GM19438 (cell line): ENCODE measurements around the gene TBCB.
"Not testable (repeated sequence)": the region's sequence is repeated elsewhere in the genome, so short reads cannot be mapped to it uniquely, and the experiment has no call there.

Source experiments
- ATAC-seq: cut with Tn5 transposase; IDR thresholded peaks from one replicate; pipeline ENCODE4 v1.9.1; 2021; ENCODE audit warnings: low read depth; ENCODE audit not compliant: unreplicated experiment

TBCB gene, protein sequence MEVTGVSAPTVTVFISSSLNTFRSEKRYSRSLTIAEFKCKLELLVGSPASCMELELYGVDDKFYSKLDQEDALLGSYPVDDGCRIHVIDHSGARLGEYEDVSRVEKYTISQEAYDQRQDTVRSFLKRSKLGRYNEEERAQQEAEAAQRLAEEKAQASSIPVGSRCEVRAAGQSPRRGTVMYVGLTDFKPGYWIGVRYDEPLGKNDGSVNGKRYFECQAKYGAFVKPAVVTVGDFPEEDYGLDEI

DNA sequence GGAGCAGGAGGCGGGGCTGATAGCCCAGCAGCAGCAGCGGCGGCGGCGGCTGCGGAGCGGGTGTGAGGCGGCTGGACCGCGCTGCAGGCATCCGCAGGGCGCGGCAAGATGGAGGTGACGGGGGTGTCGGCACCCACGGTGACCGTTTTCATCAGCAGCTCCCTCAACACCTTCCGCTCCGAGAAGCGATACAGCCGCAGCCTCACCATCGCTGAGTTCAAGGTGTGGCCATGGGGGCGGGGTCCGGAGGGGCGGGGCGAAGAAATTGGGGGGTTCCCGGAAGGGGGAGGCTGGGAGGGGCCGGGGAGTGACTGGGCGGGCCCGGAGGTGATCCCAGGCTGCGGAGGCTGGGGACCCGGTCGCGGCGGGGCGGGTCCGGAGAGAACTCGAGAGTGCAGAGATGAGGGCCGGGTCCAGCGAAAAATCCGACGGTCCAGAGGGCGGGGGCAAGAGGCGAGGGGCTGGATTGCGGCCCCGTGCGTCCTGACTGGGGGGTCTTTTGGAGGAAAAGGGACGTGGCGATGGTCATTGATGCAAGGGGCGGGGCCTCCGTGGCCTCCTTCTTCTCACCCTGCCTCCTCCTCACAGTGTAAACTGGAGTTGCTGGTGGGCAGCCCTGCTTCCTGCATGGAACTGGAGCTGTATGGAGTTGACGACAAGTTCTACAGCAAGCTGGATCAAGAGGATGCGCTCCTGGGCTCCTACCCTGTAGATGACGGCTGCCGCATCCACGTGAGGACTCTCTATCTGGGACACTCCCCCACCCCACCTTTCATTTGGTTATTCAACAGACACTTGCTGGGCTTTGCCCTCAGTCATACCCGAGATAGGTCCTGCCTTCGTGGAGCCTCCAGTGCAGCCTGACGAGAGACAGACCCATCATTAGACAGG lies at the start of gene TBCB:
Gene TBCB (plus strand): TSS at position 16 of the 891 bp plus-strand sequence. CDS start 93 bp downstream, at position 109.
- ATAC-seq, result peak; percentile 28

DNA sequence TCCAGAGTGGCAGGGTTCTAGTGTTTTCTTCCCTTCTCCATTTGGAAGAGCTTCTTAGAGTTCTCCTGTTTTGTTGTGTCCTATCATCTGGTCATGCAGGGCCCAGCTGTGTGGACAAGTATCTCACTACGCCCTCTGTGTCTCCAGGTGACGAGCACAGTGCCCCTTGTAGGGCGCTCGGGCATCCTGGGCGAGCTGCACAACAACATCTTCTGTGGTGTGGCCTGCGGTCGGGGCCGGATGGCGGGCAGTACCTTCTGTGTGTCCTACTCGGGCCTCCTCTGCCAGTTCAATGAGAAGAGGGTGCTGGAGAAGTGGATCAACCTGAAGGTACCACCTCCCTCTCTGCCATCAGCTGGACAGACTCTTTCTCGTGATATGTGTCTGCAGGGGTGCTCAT lies 47.6 kb upstream of the TBCB start:
- no peak for ATAC-seq

DNA sequence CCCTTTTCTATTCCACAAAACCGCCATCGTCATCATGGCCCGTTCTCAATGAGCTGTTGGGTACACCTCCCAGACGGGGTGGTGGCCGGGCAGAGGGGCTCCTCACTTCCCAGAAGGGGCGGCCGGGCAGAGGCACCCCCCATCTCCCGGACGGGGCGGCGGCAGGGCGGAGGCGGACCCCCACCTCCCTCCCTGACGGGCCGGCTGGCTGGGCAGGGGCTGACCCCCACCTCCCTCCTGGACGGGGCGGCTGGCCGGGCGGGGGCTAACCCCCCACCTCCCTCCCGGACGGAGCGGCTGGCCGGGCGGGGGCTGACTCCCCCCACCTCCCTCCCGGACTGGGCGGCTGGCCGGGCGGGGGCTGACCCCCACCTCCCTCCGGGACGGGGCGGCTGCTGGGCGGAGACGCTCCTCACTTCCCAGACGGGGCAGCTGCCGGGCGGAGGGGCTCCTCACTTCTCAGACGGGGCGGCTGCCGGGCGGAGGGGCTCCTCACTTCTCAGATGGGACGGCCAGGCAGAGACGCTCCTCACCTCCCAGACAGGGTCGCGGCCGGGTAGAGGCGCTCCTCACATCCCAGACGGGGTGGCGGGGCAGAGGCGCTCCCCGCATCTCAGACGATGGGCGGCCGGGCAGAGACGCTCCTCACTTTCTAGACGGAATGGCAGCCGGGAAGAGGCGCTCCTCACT lies 46.3 kb upstream of the TBCB start:
- ATAC-seq, result not testable (repeated sequence)

DNA sequence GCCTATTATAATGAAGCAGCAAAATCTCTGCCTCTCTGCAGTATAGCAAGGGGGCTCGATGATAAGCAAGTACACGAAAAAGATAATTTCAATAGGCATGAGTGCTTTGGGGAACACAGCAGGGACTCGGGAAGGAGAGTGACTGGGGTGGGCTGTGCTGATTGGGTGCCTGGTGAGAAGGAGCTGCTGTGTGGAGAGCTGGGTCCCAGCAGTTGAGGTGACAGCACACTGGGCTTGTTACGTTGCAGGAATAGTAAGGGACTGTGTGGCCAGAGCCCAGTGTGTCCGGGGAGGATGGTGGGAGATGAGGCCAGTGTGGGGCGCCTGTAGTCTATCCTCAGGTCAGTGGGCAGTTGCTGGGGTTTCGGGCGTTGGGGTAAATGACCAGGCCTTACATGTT lies 43.2 kb upstream of the TBCB start:
- ATAC-seq, result no peak

DNA sequence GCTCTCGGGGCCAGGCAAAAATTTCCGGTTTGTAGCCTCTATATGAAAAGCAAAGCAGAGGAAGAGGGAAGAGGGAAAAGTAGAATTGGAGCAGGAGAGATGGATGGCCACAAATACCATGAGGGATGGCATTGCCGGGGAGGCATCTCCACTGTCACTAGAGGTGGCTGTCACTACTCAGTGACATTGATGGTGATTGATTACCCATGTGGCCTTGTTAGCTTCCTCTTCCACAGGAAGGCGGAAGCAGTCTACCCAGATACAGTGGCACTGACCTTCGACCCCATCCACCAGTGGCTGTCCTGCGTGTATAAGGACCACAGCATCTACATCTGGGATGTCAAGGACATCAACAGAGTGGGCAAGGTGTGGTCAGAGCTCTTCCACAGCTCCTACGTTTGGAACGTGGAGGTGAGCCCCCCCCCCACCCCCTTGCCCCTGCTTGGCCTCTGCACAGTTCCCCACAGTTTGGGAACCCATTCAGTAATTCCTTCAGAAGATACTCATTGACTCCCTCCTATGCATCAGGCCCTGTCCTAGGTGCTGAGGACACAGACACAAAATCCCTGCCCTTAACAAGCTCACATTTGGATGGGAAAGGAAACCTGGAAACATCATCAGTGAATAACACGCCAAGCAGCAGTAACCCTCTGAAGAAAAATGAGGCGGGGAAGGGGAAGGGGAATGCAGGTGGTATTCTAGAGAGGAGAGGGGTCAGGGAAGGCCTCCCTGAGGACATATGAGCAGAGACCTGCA lies 42.0 kb upstream of the TBCB start:
- no peak for ATAC-seq

DNA sequence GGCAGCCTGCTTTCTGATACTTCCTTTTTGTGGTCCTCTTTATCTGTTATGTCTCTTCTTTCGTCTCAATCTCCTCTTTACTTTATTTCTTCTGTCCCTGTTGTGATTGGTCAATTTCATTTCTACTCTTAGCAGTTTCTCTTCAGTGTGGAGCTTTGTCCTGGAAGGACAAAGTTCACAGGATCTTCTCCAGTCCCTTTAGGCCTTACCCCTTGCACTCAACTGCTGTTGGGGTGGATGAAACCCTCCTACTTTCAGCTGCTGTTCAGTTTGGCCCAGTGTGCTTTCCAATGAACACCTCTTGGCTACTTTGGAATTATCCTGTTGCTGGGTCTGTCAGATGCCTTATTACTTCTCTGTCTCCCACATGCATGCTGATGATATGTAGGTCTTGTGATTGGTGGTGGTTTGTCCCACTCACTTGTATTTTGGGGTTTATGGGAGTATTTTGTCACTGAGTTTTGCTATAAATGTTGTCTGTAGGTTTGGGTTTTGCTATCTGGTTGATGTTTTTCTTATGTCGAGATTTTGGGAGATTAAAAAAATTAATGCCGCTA lies 35.8 kb upstream of the TBCB start:
- no peak for ATAC-seq

DNA sequence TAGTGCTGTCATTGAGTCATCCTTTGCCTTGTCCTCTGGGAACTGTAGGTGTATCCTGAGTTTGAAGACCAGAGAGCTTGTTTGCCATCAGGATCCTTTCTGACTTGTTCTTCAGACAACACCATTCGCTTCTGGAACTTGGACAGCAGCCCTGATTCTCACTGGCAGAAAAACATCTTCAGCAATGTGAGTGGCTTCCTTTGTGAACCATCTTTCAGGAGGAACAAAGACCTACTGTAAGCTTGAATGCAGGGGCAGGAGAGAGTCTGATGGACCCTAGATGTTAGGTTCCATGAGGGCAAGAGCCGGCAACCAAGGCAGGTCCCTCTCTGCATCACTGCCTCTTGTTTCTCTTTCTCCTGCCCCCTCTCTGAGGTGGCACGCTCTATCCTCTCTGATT lies 33.9 kb upstream of the TBCB start:
- ATAC-seq, result no peak

DNA sequence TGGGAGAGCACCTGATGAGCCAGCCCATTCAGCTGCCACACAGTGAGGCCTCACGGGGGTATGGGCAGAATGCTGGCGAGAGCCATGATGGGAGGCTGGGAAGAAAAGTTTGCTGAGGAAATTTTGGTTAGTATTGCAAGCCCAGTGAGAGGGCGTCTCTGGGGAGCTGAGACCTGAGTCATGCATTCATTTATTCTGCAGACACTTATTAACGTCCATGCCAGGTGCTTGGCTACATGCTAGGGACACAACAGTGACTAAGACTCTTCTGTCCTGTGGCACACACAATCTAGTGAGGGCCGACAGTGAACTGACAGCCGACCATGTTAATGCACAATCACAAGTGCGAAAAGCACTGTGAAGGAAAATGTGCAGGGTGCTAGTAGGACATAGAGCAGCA lies 33.4 kb upstream of the TBCB start:
- no peak for ATAC-seq

DNA sequence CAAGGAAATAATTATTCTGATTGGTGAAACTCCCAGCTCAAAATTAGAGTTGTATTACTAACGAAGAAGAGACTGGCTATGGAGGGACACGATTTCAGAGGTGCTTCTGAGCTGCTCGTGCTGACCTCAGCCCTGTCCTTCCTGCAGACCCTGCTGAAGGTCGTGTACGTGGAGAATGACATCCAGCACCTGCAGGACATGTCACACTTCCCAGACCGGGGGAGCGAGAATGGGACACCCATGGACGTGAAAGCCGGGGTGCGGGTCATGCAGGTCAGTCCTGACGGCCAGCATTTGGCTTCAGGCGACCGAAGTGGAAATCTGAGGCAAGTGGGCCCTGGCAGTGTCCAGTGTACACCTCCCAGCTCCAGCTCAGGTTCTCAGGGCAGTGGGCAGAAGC lies 32.4 kb upstream of the TBCB start:
- ATAC-seq, result no peak

DNA sequence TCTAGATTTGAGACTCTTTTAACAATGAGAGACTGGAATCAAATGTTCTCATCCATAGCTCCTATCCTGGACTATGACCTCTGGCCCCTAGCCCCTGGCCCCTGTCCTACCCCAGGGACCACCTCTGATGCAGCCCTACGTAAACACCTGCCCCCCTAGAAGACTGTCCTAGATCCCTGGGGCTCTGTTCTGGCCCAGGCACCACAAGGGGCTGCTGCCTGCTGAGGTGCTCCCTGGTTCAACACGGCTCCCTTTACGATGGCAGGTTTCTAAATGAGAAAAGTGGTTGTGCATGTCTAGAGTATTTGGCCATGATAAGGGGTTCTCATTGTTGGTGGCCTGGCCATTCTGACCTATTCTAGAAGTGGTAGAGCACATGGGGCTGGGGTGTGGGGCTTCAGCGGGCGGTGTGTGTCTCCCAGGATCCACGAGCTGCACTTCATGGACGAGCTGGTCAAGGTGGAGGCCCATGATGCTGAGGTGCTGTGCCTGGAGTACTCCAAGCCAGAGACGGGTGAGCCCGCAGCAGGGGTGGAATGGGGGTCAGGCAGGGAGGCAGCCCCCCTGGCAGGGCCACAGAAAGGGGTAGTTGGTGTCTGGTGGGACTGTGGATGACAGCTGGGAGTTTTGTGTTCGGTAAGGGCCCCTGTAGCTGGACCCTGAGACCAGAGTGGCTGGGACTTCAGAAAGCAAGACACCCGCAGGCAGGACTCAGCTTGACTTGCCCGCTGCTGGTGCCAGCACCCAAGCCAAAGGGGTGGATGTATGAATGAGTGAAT lies 30.8 kb upstream of the TBCB start:
- ATAC-seq, result no peak

DNA sequence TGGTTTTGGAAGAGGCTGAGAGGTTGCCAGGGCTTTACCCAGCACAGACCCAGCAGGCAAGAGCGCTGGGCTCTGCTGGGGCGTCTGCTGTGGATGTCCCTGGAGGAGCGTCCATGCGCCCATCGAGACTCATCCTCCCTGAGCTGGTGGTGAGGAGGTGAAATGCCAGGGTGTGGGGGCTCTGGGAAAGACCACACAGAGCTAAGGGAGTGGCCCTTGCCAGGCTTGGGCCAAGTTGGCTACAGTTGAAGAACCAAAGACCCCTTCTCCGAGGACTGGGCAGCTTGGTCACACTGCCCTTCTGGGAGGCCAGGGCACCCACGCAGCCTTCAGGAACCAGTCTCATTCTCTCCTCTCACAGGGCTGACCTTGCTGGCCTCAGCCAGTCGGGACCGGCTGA lies 28.9 kb upstream of the TBCB start:
- ATAC-seq, result no peak

DNA sequence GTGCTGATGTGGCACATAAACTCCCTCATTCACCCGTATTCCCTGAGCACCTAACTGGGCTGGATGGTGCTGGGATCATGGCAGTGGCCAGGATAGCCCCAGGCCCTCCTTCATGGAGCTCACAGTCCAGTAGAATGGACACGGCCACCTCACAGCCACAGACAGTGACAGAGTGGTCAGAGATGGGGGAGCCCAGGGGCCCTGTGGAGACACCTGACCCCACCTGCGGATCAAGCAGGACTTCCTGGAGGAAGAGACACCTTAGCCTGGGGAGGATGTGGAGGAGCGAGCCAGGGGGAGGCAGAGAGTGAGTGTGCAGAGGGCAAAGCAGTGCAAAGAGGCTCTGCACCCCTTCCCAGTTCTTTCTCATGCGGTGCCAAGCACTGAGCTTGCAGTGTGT lies 25.4 kb upstream of the TBCB start:
- no peak for ATAC-seq

DNA sequence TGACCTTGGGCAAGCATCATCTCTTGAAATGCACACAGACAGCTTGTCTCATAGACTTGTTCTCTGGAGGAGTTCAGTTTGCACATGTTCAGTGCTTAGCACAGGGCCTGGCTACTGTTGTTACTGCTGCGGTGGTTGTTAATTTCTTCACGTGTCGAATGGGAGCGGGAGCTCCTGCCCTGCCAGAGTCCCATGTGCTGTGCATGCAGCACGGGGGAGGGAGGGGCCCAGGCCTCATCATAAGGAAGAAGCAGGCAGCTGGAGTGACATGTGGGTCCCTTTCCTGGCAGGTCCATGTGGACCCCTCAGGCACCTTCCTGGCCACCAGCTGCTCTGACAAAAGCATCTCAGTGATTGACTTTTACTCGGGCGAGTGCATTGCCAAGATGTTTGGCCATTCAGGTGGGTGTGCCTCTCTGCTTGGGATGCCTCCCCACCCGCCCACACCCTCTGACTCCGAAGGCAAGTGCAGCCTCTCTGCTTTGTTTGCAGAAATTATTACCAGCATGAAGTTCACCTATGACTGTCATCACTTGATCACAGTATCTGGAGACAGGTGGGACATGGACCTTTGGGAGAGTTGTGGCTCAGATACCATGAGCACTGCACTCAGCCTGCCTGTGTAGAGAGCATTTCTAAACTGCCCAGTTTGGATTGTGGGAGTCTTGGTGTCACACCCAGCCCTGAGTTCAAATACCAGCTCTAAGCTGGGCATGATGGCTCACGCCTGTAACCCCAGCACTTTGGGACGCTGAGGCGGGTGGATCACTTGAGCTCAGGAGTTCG lies 24.2 kb upstream of the TBCB start:
- no peak for ATAC-seq

DNA sequence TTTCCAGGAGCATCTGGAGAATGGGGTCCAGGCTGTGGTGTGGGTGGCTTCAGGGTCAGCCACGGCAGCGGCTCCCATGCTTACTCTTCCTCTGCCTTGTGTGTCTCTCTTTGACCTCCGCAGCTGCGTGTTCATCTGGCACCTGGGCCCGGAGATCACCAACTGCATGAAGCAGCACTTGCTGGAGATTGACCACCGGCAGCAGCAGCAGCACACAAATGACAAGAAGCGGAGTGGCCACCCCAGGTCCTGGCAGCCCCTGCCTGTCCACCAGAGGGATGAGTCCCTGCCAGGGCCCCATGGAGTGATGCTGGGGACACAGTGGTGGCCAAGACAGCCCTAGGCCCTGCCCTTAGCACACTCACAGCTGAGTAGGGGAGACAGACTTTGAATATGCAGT lies 22.7 kb upstream of the TBCB start:
- ATAC-seq, result no peak

DNA sequence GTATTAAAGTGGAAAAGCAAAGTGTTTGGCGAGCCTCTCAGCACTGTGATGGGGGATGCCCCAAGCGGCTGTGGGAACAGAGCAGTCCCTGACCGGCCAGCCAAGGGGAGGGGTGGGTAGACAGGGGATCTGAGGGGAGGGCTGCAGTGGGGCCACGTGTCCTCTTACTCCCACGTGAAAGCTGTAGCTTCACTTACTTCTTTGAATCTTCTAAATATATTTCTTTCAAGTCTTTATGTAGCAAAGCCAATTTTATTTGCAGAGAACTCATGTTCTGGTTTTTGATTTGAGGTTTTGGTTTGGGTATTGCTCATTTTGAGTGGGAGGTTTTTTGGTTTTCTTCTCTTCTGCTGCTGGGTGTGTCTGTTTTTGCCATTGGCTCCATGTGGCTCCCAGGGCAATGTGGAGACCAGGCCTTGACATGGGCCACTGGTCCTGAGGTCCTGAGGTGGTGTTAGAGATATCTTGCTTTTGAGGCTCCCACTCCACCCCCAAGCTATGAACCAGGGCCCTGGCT lies 22.1 kb upstream of the TBCB start:
- no peak for ATAC-seq

DNA sequence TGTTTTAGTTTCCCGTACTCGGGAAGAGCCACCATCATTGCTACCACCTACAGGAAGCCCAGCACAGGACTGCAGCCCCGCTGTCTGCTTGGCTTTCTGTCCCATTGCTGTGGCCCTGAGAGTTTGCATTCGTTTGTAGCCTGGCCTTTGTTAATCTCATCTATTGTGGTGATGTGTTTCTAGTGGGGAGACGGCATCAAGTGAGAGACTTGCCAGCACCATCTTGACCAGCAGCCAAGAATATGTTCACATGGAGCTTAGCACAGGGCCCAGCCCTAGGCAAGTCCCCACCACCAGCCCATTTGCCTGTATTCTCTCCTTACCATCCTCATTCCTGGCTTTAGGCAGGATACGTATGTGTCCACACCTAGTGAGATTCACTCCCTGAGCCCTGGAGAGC lies 21.6 kb upstream of the TBCB start:
- ATAC-seq, result no peak

DNA sequence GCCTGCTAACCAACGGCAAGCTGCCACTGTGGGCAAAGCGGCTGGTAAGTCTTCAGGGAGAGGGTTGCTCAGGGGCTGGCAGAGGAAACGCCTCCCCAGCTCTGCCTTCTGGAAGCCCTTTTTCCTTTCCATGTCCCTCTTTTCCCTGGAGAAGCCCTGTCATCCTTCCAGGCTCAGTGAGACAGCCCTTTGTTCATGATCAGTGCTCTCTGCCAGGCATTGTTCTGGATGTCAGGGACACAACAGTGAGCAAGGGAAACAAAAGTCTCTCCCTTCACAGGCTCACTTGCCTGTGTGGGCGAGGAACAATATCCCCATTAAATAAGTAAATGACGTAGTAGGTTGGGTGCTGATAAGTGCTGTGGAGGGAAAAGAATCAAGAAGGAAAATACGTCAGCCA lies 18.2 kb upstream of the TBCB start:
- ATAC-seq, result no peak

DNA sequence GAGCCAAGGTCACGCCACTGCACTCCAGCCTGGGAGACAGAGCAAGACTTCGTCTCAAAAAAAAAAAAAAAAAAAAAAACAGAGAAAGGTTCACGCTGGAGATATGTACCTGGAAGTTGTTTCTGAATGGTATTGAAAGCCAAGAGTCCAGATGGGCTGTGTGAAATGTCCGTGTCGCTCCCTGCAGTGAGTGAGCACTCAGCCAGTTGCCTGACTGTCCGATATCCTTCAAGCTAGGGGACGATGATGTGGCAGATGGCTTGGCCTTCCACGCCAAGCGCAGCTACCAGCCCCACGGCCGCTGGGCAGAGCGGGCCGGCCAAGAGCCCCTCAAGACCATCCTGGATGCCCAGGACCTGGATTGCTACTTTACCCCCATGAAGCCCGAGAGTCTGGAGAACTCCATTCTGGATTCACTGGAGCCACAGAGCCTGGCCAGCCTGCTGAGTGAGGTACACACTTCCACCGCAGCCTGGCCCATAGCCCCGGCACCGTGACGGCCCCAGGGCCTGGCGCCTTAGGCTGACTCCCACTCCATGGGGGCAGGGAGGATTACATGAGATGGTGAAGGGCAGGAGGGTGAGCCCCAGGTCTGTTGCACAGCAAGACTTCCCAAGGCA lies 16.0 kb upstream of the TBCB start:
- no peak for ATAC-seq
